UCSD-AML1 (cell line): ENCODE measurements around the gene MMP17.

Experiments used
- DNase-seq: peaks from one replicate; lab custom pipeline; 2025; ENCODE audit not compliant: unreplicated experiment; lab: John Stamatoyannopoulos, UW

Gene MMP17

DNA sequence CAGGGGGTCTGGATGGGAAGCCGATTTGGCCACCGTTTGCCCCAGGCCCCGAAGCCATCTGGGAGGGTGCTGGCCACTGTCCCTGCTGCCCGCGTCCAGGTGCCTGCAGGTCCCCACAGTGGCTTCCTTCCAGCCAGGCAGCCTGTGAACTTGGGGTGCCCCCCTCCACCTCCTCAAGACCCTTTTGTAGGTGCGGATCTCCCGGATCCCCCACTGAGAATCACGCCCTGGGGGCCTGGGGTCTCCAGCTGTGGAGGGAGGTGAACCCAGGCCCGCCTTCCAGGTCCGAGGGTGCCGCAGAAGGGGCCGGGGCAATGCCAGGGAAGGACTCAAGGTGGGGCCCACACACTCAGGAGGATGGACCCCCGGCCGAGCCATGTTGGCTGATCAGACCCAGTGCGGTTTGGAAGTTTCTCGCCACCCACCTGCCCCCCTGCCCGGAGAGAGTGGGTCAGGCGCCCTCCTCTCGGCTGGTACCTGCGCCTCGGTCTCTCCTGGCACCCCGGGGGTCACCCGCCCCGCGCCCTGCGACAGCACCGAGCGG, 1.7 kb downstream of the MMP17 start:
- DNase-seq: no peak

DNA sequence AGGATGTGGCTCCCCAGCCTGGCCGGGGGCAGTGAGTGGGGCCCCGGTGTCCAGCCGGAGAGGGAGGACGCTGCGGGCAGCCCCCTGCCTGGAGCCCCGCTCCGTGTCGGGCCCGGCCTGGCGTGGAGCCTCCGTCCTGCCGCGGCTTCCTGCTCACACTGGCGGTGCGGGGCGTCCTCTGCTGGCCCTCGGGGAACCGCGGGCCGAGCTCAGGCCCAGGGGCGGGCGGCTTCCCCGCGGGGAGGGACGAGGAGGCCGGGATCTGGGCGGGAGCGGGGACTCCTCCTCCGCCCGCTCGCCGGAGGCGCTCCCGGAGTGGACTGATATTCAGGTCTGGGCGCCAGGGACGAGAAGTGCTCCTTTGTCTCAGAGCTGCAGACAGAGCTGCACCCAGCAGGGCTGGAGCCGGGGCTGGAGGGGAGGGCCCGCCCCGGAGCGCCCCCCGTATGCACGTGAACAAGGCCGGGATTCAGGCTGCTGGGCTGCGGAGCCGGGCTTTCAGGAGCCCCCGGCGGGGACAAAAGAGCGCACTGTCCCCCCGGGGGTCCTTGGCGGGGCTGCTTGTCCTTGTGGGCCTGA, 2.2 kb downstream of the MMP17 start:
- peak; percentile 89 for DNase-seq

DNA sequence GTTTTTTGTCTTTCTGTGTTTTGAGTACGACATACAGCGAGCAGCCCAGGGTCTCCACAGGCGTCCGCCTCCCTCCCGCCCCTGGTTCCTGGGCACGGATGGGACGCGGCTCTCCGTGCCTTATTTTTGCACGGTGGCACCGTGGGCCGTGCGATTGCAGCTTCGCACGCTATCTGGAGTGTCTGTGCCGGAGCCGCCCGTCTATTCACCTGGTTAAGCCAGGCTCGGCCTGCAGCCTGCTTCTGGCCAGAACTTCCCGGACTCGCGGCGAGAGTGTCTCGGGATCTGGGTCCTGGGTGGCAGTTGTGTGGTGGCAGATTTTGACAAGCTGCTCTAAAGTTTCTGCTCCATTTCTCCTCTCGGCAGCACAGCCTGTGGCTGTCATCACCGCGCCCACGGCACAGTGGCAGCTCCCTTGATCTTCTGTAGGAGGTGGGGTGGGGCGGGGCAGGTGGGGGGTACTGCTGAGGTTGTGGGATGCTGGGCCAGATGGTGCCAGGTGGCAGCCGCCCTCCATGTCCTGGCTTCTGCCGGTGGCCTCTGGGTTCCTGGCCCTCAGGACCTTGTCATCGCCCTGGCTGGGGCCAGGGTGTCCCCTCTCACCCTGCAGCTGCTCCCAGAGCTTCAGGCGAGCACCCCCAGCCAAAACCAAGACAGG, 2.9 kb downstream of the MMP17 start:
- DNase-seq: peak; percentile 45

DNA sequence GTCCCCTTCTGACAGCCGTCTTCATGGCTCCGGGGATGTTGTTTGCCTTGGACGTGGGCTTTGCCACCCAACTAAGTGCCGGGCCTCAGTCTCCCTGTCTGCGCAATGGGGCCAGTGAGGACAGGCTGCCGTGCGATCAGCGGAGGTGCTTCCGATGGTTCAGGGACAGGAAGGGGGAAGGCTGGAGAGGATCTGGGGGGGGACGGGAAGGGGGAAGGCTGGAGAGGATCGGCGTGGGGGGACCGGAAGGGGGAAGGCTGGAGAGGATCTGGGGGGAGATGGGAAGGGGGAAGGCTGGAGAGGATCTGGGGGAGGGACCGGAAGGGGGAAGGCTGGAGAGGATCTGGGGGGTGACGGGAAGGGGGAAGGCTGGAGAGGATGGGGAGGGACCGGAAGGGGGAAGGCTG, 3.4 kb downstream of the MMP17 start:
- no peak for DNase-seq

DNA sequence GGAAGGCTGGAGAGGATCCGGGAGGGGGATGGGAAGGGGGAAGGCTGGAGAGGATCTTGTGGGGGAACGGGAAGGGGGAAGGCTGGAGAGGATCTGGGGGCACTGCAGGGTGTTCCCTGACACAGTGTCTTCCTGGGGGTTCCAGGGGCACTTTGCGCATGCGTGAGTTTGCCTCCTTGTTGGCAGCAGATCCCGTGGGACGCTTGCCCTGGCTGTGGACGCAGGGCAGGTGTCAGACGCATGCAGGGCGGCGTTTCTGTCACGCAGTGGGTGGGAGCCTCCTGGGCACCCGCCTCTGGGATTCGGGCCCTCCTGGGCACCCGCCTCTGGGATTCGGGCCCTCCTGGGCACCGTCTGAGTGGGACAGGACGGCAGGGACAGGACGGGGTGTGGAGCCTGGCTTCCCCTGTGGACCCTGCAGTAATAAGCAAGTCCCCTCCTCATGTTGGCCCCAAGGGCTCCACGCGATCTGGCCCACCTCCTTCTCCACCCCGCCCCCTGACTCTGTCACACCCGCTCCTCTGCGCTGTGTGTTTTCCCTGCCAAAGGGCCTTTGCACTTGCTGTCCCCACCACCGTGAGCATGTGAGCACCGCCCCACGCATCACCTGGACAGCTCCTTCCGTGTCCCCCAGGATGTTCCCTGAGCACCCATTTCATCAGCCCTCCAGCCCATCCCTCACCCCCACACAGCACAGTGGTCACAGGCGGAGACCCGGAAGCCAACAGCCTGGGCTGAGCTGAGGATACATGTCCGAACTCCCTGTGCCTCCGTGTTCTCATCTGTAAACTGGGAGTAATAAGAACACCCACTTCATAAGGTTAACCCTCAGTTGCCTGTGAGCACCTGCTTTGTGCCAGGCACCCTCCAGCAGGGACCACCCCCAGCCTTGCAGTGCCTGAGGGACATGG, 4.4 kb downstream of the MMP17 start:
- no peak for DNase-seq

DNA sequence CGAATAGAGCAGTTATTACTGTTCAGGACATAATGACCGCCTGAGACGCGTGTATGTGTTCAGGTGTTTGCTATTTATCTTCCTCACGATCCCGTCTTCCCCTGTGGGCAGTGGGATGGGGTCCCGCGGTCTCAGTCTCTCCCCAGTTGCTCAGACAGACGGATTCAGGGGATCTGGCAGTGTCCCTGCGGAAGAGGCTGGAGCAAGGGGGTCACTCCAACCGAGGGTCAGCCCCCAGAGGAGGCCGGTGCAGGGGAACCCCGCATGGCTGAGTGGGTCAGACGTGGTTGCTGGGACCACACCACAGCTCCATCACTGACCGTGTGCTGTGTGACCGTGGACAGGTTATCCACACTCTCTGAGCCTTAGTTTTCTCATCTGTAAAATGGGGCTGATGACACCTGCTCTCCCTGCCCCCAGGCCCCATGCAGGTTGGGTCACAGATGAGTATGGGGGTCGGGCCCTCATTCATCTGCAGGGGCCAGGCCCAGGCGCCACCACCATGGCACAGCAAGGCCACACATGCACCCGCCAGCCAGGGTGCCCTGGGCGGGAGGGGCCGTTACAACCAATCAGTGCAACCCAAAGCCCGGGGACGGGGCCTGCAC, 5.2 kb downstream of the MMP17 start:
- no peak for DNase-seq

DNA sequence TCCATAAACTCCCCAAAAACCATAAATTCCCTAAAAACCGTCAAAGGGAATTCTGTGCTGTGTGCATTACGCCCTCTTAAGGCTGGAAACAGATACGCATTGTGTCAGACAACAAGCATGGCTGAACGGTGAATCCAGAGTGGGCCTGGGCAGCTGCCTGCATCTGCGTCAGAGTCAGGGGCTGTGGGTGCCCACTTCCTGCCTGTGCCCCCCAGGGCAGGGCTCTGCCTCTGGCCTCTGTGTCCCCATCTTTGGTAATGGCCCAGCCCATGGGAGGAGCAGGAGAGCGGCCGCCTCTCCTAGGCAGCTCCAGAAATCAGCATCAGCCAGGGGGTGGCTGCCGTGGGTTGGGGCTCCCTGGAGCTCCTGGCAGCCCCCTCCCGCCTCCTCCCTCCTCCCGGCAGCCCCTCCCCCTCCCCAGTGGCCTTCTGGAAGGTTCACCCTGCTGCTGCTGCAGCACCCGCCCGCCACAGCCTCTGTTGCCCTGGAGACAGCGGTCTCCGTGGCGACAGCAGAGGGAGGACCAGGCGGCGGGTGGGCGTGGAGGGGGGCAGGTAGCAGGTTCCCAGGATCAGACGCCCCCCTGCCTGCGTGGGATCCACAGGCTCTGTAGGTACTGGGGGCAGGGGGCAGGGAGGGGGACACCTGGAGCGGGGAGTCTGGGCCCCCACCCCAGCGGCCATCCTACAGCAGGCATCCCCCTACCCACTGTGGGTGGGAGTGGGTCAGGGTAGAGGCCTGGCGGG, 5.9 kb downstream of the MMP17 start:
- no peak for DNase-seq

DNA sequence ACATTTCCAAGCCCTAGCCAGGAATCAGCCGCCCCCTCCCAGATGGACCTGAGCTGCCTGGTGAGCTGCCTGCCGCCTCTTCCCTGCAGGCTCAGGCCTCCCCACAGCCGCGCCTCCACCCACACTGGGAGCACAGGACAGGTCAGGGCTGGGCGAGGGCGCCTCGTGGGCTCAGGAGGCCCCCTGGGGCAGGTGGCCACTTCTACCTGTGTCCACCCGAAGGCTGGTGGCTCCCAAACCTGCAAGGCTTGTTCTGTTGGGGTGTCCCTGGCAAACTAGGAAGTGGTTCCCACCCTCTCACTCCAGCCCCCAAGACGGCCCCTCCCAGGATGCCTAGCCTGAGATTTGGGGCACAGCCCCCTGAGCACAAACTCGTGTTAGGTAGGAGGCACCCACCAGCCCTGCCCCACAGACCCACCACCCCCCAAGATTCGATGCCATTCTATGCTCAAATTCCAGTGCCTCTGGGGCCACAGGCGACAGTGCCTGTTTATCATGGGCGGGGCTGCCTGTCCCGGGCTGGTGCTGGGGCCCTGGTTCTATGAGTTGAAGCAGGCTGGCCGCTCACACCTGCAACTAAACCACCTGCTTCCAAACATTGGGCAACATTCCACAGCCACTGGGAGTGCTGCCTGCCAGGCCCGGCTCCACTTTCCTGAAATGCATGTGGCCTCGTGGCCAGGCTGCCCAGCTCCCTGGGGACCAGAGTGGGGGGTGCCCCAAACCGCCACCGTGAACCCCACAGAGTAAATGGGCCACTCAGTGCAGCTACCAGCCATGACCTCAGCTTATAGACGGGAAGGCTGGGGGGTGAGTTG, 6.8 kb downstream of the MMP17 start:
- no peak for DNase-seq

DNA sequence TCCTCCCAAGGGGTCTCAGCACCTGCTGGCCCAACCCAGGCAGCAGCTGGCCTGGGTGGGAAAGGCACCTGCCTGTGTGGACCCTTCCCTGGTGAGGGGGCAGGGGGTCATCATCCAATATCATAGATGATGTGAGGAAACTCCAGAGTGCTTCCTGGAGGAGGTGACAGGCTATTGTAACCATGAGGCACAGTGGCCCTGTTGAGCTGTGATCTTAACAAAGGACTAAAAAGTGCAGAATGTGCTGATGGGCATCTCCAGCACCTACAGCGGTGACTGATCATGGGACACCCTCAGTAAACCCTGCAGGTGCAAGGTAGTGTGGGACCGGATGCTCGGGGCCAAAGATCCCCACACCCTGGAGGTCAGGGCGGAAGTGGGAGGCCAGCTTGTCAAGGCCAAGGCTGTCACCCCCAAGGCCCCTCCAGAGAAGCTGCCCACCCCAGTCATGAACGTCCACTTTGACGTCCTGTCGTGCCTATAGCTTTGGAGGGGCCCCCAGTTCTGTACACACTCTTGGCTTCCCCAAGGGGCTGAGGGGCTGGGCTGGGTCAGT, 7.5 kb downstream of the MMP17 start:
- DNase-seq: no peak

DNA sequence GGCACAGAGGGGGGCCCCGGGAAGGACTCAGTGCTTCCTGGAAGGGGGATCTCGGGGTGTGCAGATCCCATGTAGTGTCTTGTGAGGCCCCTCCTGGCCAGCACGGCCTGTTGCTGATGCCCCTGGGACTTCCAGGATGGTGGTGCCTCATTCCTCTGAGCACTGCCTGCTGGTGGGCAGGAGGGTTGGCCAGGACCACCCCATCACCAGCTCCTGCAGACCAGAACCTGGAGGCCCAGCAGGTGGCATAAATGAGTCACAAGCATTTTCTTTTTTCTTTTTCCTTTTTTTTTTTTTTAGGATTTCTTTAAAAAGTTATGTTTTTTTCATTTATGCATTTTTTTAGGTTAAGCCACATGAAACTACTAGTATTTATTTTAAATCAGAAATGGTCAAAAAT, 8.0 kb downstream of the MMP17 start:
- DNase-seq: no peak

DNA sequence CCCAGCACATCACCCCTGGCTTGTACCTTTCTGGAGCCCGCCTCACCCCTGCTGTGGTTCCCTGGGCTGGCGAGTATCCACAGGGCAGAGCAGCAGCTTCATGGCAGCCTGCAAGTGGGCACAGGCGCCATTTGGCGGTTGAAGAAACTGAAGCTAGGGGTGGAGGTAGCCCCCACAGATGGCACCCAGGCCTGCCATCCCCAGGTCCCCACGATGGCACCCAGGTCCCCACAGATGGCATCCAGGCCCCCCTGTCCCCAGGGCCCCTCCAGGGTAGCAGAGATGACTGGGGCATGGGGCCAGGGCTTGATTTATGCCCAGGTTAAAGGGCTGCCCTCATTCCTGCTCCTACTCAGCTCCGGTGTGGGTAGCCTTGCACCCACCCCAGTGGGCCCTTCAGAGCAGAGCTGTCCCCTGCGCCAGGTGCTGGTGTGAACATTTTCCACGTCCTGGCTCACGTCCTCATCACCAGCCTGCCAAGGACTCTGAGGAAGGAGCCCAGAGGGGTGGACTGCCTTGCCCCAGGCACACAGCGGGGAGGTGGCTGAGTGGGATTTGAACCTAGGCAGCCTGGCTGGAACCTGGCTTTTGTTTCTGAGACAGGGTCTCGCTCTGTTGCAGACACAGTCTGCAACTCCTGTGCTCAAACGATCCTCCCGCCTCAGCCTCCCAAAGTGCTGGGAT, 8.7 kb downstream of the MMP17 start:
- DNase-seq: no peak

DNA sequence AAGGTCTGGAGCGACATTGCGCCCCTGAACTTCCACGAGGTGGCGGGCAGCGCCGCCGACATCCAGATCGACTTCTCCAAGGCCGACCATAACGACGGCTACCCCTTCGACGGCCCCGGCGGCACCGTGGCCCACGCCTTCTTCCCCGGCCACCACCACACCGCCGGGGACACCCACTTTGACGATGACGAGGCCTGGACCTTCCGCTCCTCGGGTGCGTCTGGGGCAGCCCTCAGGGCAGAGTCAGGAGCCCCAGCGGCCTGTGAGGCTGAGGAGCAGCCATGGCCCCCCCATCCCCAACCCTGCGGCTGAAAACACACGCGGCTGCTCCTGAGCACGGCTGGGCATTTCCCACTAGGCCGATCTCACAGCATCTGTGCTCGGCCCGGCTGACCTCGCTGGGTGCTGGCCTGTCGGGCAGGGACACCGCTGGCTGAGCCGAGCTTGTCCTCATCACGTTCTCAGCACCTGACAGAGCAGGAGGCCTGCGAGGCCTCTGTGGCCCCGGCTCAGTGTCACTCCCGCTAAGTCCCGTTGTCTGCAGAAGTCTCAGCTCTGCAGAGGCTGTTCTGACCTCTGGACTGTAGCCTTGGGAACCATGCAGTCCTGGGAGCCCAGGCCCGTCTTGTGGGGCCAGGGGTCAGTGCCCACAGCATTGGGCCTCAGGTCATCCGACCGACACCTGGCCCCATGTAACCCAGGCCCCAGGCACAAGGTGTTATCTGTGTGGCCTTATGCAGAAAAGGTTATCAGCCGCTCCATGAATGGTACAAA, 12.6 kb downstream of the MMP17 start:
- no peak for DNase-seq

DNA sequence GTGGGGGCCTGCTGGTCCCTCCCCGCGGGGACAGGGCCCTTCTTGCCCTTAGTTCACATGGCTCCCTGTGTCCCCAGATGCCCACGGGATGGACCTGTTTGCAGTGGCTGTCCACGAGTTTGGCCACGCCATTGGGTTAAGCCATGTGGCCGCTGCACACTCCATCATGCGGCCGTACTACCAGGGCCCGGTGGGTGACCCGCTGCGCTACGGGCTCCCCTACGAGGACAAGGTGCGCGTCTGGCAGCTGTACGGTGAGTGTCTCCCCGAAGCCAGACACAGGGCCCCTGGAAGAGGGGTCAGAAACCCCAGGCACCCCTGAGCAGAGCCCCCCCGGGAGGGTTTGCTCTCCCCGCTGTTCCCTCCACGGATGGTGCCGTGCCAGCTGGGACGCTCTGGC, 13.4 kb downstream of the MMP17 start:
- no peak for DNase-seq

DNA sequence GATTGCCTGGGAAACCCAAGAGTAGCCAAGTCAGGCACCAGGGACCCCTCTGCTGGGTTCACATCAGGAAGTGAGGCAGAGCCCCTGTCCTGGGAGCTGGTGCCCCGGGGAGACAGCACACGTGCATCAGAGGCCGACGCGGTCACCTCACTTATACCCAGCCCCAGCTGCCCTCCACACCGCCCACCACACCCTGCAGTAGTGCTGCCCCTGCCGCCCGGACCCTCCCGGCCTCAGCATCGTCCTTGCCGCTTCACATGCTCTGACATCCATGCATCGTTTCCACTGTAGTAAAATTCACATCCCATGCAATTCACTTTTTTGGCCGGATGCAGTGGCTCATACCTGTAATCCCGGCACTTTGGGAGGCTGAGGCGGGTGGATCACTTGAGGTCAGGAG, 14.0 kb downstream of the MMP17 start:
- DNase-seq: no peak

DNA sequence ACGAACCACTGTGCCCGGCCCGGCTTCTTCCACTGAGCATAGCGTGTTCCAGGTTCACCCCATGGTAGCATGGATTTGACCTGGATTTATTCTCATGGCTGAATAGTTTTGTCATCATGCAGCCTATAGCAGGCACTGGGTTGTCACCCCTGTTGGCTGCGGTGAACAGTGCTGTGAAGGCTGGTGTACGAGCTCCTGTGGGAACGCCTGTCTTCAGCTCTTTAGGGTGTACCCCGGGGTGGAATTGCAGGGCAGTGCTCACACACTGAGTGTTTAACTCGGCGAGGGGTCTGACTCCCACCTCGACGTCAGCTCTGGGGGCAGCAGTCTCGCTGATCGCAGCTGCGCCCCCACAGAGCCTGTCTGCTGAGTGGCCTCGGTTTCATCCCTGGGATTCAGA, 15.3 kb downstream of the MMP17 start:
- no peak for DNase-seq

DNA sequence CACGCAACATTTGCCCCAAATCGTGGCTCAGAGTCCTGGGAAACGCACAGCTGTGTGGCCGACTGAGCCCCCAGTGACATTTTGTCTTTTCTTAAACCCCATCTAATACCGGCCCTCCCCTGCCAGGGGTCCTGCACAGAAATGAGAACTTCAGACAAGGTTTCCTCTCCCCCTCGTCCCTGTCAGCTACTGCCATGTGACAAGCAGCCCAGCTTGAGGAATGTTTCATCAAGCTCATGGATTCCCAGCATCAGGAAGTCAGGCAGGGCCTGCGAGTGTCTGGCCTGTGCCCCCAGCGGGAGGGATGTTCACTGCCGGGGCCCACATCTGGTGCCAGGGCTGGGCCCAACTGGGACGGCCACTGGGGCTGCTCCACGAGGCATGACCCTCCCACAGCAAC, 15.9 kb downstream of the MMP17 start:
- DNase-seq: no peak

DNA sequence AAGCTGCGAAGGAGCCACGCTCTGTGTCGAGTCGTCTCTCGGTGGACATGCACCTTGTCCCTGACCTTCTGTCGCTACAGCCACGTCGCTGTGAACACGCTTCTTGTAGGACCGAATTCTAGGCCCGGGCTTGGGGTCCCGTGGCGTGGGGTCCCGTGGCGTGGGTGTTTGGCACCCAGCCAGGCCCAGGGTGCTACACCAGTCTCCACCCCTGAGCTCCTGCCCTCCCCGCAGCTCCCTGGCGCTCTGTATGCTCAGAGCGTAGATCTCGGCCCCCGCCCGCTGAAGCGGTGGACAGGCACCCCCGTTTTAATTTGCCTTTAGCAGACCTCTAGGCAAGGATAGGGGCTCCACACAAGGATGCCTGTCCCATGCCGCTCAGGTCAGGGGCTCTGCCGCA, 16.5 kb downstream of the MMP17 start:
- no peak for DNase-seq

DNA sequence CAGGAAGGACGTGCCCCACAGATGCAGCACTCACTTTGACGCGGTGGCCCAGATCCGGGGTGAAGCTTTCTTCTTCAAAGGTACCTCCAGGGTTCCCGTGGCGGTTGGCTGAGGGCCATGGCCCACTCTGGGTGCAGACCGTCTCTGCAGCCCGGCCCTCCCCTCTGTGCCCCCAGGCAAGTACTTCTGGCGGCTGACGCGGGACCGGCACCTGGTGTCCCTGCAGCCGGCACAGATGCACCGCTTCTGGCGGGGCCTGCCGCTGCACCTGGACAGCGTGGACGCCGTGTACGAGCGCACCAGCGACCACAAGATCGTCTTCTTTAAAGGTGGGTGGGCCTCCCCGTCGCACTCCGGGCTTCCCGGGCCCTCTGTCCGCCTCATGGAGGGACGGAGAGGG, 16.9 kb downstream of the MMP17 start:
- DNase-seq: no peak
